Upper lobe of left lung (tissue), 6 donors: ENCODE results near the gene VHLL. TPM values are rescaled to one million over a fixed set of nuclear protein-coding genes. Genes with fewer than 3 reads are reported as not detected.
A peak's percentile ranks its signal among the peaks of the same experiment; 100 is the strongest.

Experiments
- ATAC-seq, 2 donors: fragments of 200-7000 bp; cut with Tn5 transposase; one replicate each; pipeline ENCODE4 v1.9.1; 2022; ENCODE audit warnings: mild to moderate bottlenecking in 2 of 2, moderate library complexity in 2 of 2; ENCODE audit not compliant: low FRiP score in 2 of 2
- DNase-seq, 2 donors: peaks; one replicate each; pipeline ENCODE4 v3.0.0-alpha.2; 2019 to 2020
- H3K27ac ChIP-seq, 4 donors: fragments of 200-600 bp; sonication (generic); one replicate each; pipeline ENCODE4 v1.5.1; 2016 to 2019
- H3K27me3 ChIP-seq, 4 donors: fragments of 200-600 bp; sonication (generic); one replicate each; pipeline ENCODE4 v1.5.1; 2017 to 2019
- H3K36me3 ChIP-seq, 4 donors: fragments of 200-600 bp; sonication (generic); one replicate each; pipeline ENCODE4 v1.5.1; 2016 to 2019
- H3K4me1 ChIP-seq, 4 donors: fragments of 200-600 bp; sonication (generic); one replicate each; pipeline ENCODE4 v1.5.1; 2018 to 2019
- H3K4me3 ChIP-seq, 4 donors: fragments of 200-600 bp; sonication (generic); one replicate each; pipeline ENCODE4 v1.5.1; 2017 to 2019; ENCODE audit warnings: mild to moderate bottlenecking in 2 of 4, moderate library complexity in 1 of 4
- H3K9me3 ChIP-seq, 4 donors: fragments of 200-600 bp; sonication (generic); one replicate each; pipeline ENCODE4 v1.5.1; 2018 to 2019
- EP300 ChIP-seq, 4 donors: sonication (generic); formaldehyde crosslinking; IDR thresholded peaks; one replicate each; pipeline ENCODE4 v1.5.1; 2017; ENCODE audit warnings: antibody characterized with exemption in 4 of 4, control low read depth in 2 of 4
- POLR2A ChIP-seq, 4 donors: fragments of 450-650 bp; IDR thresholded peaks; one replicate each; pipeline ENCODE4 v1.5.1; 2016 to 2017; ENCODE audit warnings: antibody characterized with exemption in 4 of 4, mild to moderate bottlenecking in 2 of 4
- POLR2AphosphoS5 ChIP-seq, 2 donors: sonication (generic); formaldehyde crosslinking; IDR thresholded peaks; one replicate each; pipeline ENCODE4 v1.5.1; 2017; ENCODE audit warnings: antibody characterized with exemption in 2 of 2
- WGBS, 2 donors: methylation state at CpG; one replicate each; pipeline ENCODE4 v1.1.5; 2017 to 2018; 5-methylcytosine and 5-hydroxymethylcytosine counted together
- total RNA-seq, 6 donors: library from RNA; depleted of rRNA in 4 of 6; stranded (reverse); fragments of >200 nt in 4 of 6; gene quantifications; one replicate each; pipeline versions ENCODE4 v1.1.0 to v1.2.1, GENCODE V29; 2016 to 2021
- TF ChIP-seq, protein P1 (sequence below), 6 experiments: fragments of 450-650 bp in 4 of 6; fragments of 200-600 bp in 2 of 6; sonication (generic) in 2 of 6; IDR thresholded peaks; one replicate each; pipeline ENCODE4 v1.5.1; 2016 to 2019; ENCODE audit warnings: antibody characterized with exemption in 6 of 6
- donor health status: DM: no; HTN: no; CAD: no; lungs with moderate emphysema.
- donor health status: DM: no; HTN: yes; CAD: no; lungs with severe emphysema.

Gene VHLL
- total RNA-seq, 6 donors from 2014 or later = 7.3 TPM; not detected in 5

DNA sequence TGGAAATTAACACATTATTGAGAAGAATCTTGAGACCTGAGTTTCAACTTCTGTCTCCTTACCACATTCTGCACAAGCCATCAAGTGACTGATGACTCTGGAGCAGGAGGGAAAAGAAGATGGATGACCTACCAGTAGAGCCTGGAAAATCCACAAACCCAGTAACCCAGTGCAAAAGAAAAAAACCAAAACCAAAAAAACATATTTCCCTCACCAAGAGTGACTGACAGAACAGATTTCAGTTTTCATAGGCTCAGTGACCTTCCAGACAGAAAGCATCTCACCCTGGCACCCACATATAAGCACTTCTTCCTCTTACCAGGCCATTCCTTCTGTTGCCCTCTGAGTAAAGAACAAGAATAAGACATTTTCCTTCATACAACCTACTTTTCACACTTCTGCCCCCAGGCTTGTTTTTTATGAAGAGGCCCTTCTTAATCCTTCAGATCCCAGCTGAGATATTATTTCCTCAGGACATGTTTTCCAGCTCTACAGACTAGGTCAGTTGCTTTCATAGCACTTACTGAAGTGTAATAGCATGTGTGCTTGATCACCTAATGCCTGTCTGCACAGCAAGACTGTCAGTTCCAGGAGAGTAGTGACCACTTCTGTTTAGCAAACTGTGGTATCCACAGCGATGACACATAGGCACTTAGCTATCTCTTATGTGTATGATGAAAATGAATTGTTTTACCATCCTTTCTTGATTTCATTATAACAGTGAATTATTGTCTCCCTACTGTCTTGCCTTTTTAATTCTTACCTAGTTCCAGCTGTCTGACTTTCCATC lies 43.3 kb upstream of the VHLL start:
- WGBS, 2 donors = 82 to 96% methylated on average over 1 of the region's 1 CpG
- Histone ChIP-seq H3K27ac (no peak overlapping the region), H3K4me1 (peaks cover 0 to 1% (median under 1%) of the 10 kb centered on the region in 4 donors), H3K9me3 (no peaks in the 10 kb centered on the region), H3K27me3 (no peaks in the 10 kb centered on the region), H3K4me3 (no peak overlapping the region), H3K36me3 (no peaks in the 10 kb centered on the region)
- TF ChIP-seq POLR2A (IDR thresholded peaks at IDR 0.05) (no peak), POLR2AphosphoS5 (IDR thresholded peaks at IDR 0.05) (no peak), EP300 (IDR thresholded peaks at IDR 0.05) (no peak)
- TF ChIP-seq, protein P1, sequence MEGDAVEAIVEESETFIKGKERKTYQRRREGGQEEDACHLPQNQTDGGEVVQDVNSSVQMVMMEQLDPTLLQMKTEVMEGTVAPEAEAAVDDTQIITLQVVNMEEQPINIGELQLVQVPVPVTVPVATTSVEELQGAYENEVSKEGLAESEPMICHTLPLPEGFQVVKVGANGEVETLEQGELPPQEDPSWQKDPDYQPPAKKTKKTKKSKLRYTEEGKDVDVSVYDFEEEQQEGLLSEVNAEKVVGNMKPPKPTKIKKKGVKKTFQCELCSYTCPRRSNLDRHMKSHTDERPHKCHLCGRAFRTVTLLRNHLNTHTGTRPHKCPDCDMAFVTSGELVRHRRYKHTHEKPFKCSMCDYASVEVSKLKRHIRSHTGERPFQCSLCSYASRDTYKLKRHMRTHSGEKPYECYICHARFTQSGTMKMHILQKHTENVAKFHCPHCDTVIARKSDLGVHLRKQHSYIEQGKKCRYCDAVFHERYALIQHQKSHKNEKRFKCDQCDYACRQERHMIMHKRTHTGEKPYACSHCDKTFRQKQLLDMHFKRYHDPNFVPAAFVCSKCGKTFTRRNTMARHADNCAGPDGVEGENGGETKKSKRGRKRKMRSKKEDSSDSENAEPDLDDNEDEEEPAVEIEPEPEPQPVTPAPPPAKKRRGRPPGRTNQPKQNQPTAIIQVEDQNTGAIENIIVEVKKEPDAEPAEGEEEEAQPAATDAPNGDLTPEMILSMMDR (IDR thresholded peaks at IDR 0.05) = no peak
- DNase-seq (no peak), ATAC-seq (no peak)

DNA sequence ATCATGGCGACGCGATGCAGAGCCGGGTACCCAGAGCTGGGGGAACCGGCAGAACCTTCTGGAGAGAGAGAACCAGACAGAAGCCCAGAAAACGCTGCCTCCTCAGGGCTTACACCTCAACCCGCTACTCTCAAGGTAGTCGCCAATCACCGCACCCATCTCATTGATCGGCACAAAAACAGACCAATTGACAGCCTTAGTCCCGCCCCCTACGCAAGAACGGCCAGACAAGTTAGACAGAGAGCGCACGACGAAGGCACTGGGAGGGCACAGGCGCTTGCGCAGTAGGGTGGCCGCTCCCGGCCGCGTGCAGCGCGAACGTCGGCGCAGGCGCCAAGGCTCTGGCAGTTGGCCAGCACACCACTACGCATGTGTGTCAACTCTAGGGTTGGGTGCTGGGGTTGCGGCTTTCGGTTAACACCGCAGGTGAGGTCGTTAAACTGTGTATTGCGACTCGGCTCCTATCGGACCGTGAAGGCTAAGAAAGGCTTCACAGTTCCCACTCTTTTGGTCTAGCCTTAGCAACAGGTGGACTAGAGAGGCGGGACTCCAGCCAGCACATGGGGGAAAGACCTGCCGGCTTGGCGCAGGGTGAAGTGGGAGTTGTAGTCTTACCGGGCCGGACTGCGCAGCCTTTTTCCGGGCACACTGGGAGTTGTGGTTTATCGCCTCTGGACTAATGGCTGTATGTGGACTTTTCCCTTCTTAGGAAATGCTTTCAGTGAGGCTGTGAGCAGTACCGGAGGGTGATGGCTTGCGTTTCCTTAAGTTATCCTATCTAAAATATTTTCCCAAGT lies 39.3 kb upstream of the VHLL start, which contains the start of the genes CCT3 and TSACC:
Gene CCT3, minus strand, starts transcription at position 113 of the 797 bp plus-strand sequence. Its CDS starts 108 bp downstream, at position 5.
Gene TSACC, plus strand, starts transcription at position 347 of the 797 bp plus-strand sequence. CDS start 1,232 bp downstream, outside the sequence.
- no peaks in the 10 kb centered on the region for H3K9me3 ChIP-seq
- H3K36me3 ChIP-seq = peaks cover 6 to 25% (median 21%) of the 10 kb centered on the region in 4 donors
- H3K4me3 ChIP-seq = peak within 1 kb of the TSS; percentile 74 to 96 (median 84)
- TF ChIP-seq EP300 (IDR thresholded peaks at IDR 0.05) (no peak), POLR2A (IDR thresholded peaks at IDR 0.05) (peak in 2 of 4 donors; percentile 26 to 72), POLR2AphosphoS5 (IDR thresholded peaks at IDR 0.05) (peak; percentile 57 to 72)
- TF ChIP-seq, protein P1 (IDR thresholded peaks at IDR 0.05) = peak in 2 of 6 experiments; percentile 12 to 37
- 0% methylated on average over 12 to 26 of the region's 47 CpGs for WGBS, 2 donors
- H3K27ac ChIP-seq = peak within 1 kb of the TSS; percentile 66 to 89 (median 76)
- H3K4me1 ChIP-seq = peaks cover 12 to 21% (median 18%) of the 10 kb centered on the region in 4 donors
- no peaks in the 10 kb centered on the region for H3K27me3 ChIP-seq
- DNase-seq = peak; percentile 98 to 100
- ATAC-seq = peak; percentile 98 to 99

DNA sequence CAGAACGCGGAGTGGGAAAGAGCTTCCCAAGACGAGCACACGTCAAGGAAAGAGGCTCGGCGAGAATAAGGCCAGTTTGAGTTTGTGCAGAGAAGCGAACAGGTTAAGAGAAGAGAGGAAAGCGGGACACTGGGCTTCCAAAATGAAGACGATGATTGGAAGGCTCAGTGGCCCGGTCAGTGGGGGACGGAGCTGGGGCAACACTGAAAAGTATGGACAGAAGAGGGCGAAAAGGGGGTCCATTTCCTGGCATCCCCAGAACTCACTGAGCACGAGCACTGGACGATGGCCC lies 38.7 kb upstream of the VHLL start:
- DNase-seq (peak in 1 of 2 donors; percentile 25), ATAC-seq (peak in 1 of 2 donors; percentile 44)
- peaks cover 9 to 31% (median 27%) of the 10 kb centered on the region in 4 donors for H3K36me3 ChIP-seq
- peak overlapping the region; percentile 71 to 96 (median 78) for H3K4me3 ChIP-seq
- no peak for TF ChIP-seq EP300 (IDR thresholded peaks at IDR 0.05)
- no peak for TF ChIP-seq POLR2AphosphoS5 (IDR thresholded peaks at IDR 0.05)
- TF ChIP-seq POLR2A (IDR thresholded peaks at IDR 0.05) = no peak
- TF ChIP-seq, protein P1 (IDR thresholded peaks at IDR 0.05) = no peak
- no peaks in the 10 kb centered on the region for H3K9me3 ChIP-seq
- H3K27me3 ChIP-seq = no peaks in the 10 kb centered on the region
- peak overlapping the region; percentile 63 to 89 (median 73) for H3K27ac ChIP-seq
- peaks cover 12 to 21% (median 18%) of the 10 kb centered on the region in 4 donors for H3K4me1 ChIP-seq
- 0% methylated on average over 14 of the region's 14 CpGs for WGBS, 2 donors

DNA sequence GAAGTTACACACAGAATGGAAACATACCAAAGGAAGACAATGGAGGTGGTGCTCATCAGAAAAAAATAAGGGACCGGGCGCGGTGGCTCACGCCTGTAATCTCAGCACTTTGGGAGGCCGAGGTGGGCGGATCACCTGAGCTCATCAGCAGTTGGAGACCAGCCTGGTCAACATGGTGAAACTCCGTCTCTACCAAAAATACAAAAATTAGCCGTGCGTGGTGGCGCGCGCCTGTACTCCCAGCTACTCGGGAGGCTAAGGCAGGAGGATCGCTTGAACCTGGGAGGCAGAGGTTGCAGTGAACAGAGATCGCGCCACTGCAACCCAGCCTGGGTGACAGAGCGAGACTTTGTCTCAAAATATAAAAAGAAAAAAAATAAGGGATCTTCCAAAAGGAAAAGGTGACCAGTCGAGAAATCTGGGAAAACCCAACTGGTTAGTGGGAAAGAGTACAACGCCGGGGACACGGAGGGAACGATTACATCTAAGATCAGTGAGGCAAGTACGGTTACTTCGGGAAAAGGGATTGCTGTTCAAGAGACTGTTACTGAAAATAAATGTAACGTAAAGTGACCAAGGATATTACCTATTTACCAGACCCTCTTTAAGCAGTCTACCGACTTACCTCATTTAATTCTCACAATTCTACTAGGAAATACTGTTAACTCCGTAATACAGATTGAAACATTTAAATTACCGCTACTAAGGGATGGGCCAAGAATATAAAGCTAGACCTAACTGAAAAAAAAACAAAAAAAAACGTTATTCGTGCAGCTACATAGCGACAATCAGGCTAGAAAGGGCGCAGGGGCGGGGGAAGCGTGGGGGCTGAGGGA lies 38.2 kb upstream of the VHLL start:
- H3K9me3 ChIP-seq = no peaks in the 10 kb centered on the region
- WGBS, 2 donors = 36 to 43% methylated on average over 34 of the region's 34 CpGs
- DNase-seq = no peak
- peaks cover 12 to 21% (median 18%) of the 10 kb centered on the region in 4 donors for H3K4me1 ChIP-seq
- ATAC-seq = no peak
- H3K36me3 ChIP-seq = peaks cover 12 to 36% (median 32%) of the 10 kb centered on the region in 4 donors
- H3K4me3 ChIP-seq = peak overlapping the region; percentile 71 to 96 (median 78)
- H3K27me3 ChIP-seq = no peaks in the 10 kb centered on the region
- no peak for TF ChIP-seq POLR2A (IDR thresholded peaks at IDR 0.05)
- TF ChIP-seq POLR2AphosphoS5 (IDR thresholded peaks at IDR 0.05) = no peak
- TF ChIP-seq, protein P1 (IDR thresholded peaks at IDR 0.05) = no peak
- no peak for TF ChIP-seq EP300 (IDR thresholded peaks at IDR 0.05)
- H3K27ac ChIP-seq = peak overlapping the region; percentile 63 to 89 (median 73)
